IMR-90 (cell line): ENCODE results near the gene AGAP9. TPM values are rescaled to one million over a fixed set of nuclear protein-coding genes. Genes with fewer than 3 reads are reported as not detected.
"Not testable (repeated sequence)": the region's sequence is repeated elsewhere in the genome, so short reads cannot be mapped to it uniquely, and the experiment has no call there.

Source experiments
- ATAC-seq: fragments of 200-7000 bp; cut with Tn5 transposase; 2 replicates; pipeline ENCODE4 v1.9.1; 2020; ENCODE audit warnings: low read depth, mild to moderate bottlenecking, moderate library complexity
- BruUV-seq: library from RNA; stranded (reverse); fragments of 400-500 nt; replicated peaks from 2 replicates; lab custom pipeline; 2021; lab: Mats Ljungman, UMichigan
- CTCF ChIA-PET: fragments of 300-600 bp; formaldehyde crosslinking; extraction: SDS; loops from one replicate; lab custom pipeline; 2021; ENCODE audit warnings: antibody characterized with exemption; lab: Yijun Ruan, JAX
- POLR2A ChIA-PET: fragments of 300-600 bp; sonication (Branson Sonifier 250); formaldehyde crosslinking; loops from one replicate; lab custom pipeline; 2022; ENCODE audit warnings: antibody characterized with exemption; ENCODE audit not compliant: unreplicated experiment; lab: Charles Lee
- DNase-seq: peaks from one replicate; pipeline ENCODE4 v3.0.0; 2013
- H2AFZ ChIP-seq: replicated peaks from 2 replicates; pipeline ENCODE3; 2013; ENCODE audit warnings: low read length, mild to moderate bottlenecking; ENCODE audit not compliant: poor library complexity
- H2AK5ac ChIP-seq: 2 replicates; pipeline ENCODE4 v1.6.1; 2013; ENCODE audit warnings: low read depth, low read length, inconsistent platforms
- H2AK9ac ChIP-seq: replicated peaks from 2 replicates; pipeline ENCODE3; 2013; ENCODE audit warnings: mild to moderate bottlenecking, low read depth, low read length, moderate library complexity; ENCODE audit not compliant: poor library complexity
- H2BK120ac ChIP-seq: 2 replicates; pipeline ENCODE4 v1.6.1; 2013; ENCODE audit warnings: low read depth, low read length, inconsistent platforms
- H2BK15ac ChIP-seq: 3 replicates; pipeline ENCODE4 v1.6.1; 2013; ENCODE audit warnings: low read depth, low read length, inconsistent platforms
- H2BK20ac ChIP-seq: 2 replicates; pipeline ENCODE4 v1.6.1; 2013; ENCODE audit warnings: low read depth, mild to moderate bottlenecking, inconsistent platforms, low read length, moderate library complexity
- H2BK5ac ChIP-seq: 2 replicates; pipeline ENCODE4 v1.6.1; 2013; ENCODE audit warnings: mild to moderate bottlenecking, low read depth, low read length, inconsistent platforms; ENCODE audit not compliant: poor library complexity, severe bottlenecking
- H3K14ac ChIP-seq: replicated peaks from 2 replicates; pipeline ENCODE4 v1.6.1; 2013; ENCODE audit warnings: low read depth, low read length, inconsistent platforms
- H3K18ac ChIP-seq: 2 replicates; pipeline ENCODE4 v1.6.1; 2013; ENCODE audit warnings: low read depth, low read length, control low read depth
- H3K23ac ChIP-seq: 2 replicates; pipeline ENCODE4 v1.6.1; 2013; ENCODE audit warnings: low read depth, low read length, inconsistent platforms
- H3K27ac ChIP-seq: 2 replicates; pipeline ENCODE4 v1.5.1; 2013; ENCODE audit warnings: mild to moderate bottlenecking, control low read depth, low read length; ENCODE audit not compliant: insufficient read depth
- H3K27me3 ChIP-seq: 2 replicates; pipeline ENCODE4 v1.6.1; 2013; ENCODE audit warnings: low read length; ENCODE audit not compliant: control insufficient read depth, insufficient read depth
- H3K36me3 ChIP-seq: 2 replicates; pipeline ENCODE4 v1.6.1; 2013; ENCODE audit warnings: low read length, mixed read lengths; ENCODE audit not compliant: control insufficient read depth, insufficient read depth
- H3K4ac ChIP-seq: 2 replicates; pipeline ENCODE4 v1.6.1; 2013; ENCODE audit warnings: low read depth, low read length, inconsistent platforms
- H3K4me1 ChIP-seq: 2 replicates; pipeline ENCODE4 v1.6.1; 2013; ENCODE audit warnings: low read length, mixed read lengths; ENCODE audit not compliant: control insufficient read depth, insufficient read depth
- H3K4me2 ChIP-seq: 2 replicates; pipeline ENCODE4 v1.6.1; 2013; ENCODE audit warnings: low read depth, mild to moderate bottlenecking, control low read depth, low read length, moderate library complexity
- H3K4me3 ChIP-seq: 2 replicates; pipeline ENCODE4 v1.5.1; 2013; ENCODE audit warnings: low read depth, mild to moderate bottlenecking, control low read depth, low read length, moderate library complexity; ENCODE audit not compliant: insufficient read depth
- H3K56ac ChIP-seq: 2 replicates; pipeline ENCODE4 v1.6.1; 2013; ENCODE audit warnings: low read length, inconsistent platforms; ENCODE audit not compliant: insufficient read depth; ENCODE audit errors: extremely low read depth
- H3K79me1 ChIP-seq, 2 experiments: 2 replicates each; pipeline ENCODE4 v1.6.1; 2013; ENCODE audit warnings: low read length in 2 of 2, inconsistent platforms in 1 of 2, low read depth in 1 of 2
- H3K9ac ChIP-seq: 2 replicates; pipeline ENCODE4 v1.6.1; 2013; ENCODE audit warnings: low read depth, low read length, control low read depth
- H3K9me1 ChIP-seq: 2 replicates; pipeline ENCODE4 v1.6.1; 2013; ENCODE audit warnings: low read length, inconsistent platforms; ENCODE audit not compliant: insufficient read depth
- H3K9me3 ChIP-seq: 2 replicates; pipeline ENCODE4 v1.6.1; 2013; ENCODE audit warnings: low read length; ENCODE audit not compliant: control insufficient read depth, insufficient read depth
- H4K20me1 ChIP-seq: 2 replicates; pipeline ENCODE4 v1.6.1; 2013; ENCODE audit warnings: low read length, inconsistent platforms; ENCODE audit not compliant: insufficient read depth
- H4K5ac ChIP-seq: 2 replicates; pipeline ENCODE4 v1.6.1; 2013; ENCODE audit warnings: mild to moderate bottlenecking, low read depth, low read length, control low read depth
- H4K8ac ChIP-seq, 2 experiments: 2 replicates each; pipeline ENCODE4 v1.6.1; 2013; ENCODE audit warnings: low read depth in 2 of 2, low read length in 2 of 2, control low read depth in 1 of 2, inconsistent platforms in 1 of 2
- H4K91ac ChIP-seq: 2 replicates; pipeline ENCODE4 v1.6.1; 2013; ENCODE audit warnings: low read depth, low read length, inconsistent platforms; ENCODE audit not compliant: insufficient read depth
- WGBS, 2 experiments: methylation state at CpG; one replicate each; pipeline versions ENCODE4 v1.1.5 to v1.1.7; 2013; ENCODE audit warnings: missing lambda C conversion rate in 2 of 2; ENCODE audit not compliant: insufficient read length in 1 of 2; ENCODE audit errors: extremely low coverage in 2 of 2; 5-methylcytosine and 5-hydroxymethylcytosine counted together
- dilution Hi-C: fragments of 300-500 bp; cut with HindIII; formaldehyde crosslinking; loops from one replicate; pipeline ENCODE4 v1.14.3; 2018; ENCODE audit warnings: low sequenced_read_pairs; ENCODE audit not compliant: unreplicated experiment
- in situ Hi-C: fragments of 300-500 bp; cut with MboI; formaldehyde crosslinking; loops from 3 replicates; pipeline ENCODE4 v1.14.3; 2019; ENCODE audit warnings: low sequenced_read_pairs, inconsistent platforms, mixed read lengths
- intact Hi-C: fragments of 100-400 bp; cut with micrococcal nuclease; formaldehyde crosslinking; loops from 2 replicates; pipeline ENCODE4 v1.10.0; 2022
- polyA plus RNA-seq, 3 experiments: library from polyadenylated mRNA; depleted of rRNA; stranded (reverse); fragments of >200 nt; gene quantifications; 2 replicates each; pipeline ENCODE4 v1.2.3, GENCODE V29; 2012; ENCODE audit warnings: low replicate concordance in 1 of 3
- total RNA-seq: library from RNA; depleted of rRNA; stranded (reverse); fragments of >200 nt; gene quantifications from 2 replicates; pipeline ENCODE4 v1.2.3, GENCODE V29; 2012

Gene AGAP9
- total and polyA plus RNA-seq, 2 of the 4 experiments (the other 2 are of a cell fraction) = 3.2 to 11.2 TPM

DNA sequence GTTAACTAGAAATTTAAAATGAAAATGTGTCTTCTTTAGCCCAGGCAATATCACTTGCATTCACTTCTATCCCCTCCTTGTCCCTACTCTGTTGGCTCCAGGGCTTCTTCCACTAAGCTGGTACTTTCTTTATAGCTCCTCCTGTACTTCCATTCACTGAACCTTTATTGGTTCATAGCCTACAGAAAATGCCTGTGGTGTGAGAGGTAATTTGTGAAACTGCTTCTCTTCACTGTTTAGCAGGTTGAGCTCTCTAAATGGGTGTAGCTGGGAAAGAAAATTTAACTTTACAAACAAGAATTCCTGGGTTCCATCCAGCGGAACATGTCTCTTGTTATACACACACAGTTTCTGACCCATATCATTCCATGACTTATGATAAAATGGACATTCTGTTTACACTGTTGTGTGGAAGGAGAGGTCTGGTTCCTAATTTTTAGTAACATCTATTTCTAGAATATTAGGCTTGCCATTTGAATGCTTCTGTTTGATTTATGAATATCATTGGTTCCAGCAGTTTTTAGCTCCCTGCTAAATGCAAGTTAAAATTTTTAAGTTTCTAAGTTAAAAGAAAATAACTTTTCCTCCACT lies 36.4 kb upstream of the AGAP9 start:
- H3K36me3 ChIP-seq, H2BK5ac ChIP-seq, H2AFZ ChIP-seq, H3K18ac ChIP-seq, POLR2A ChIA-PET, H3K14ac ChIP-seq, H2BK15ac ChIP-seq, H3K79me1 ChIP-seq, H3K23ac ChIP-seq, H4K8ac ChIP-seq, H3K4ac ChIP-seq, H3K27ac ChIP-seq, DNase-seq, intact Hi-C loops, H3K4me3 ChIP-seq, H2AK9ac ChIP-seq, H2BK20ac ChIP-seq, H3K9ac ChIP-seq, H3K4me2 ChIP-seq, H3K27me3 ChIP-seq, H3K56ac ChIP-seq, H3K9me1 ChIP-seq, ATAC-seq, H4K91ac ChIP-seq, H3K9me3 ChIP-seq, dilution Hi-C loops, in situ Hi-C loops, BruUV-seq, H2AK5ac ChIP-seq, H3K4me1 ChIP-seq, H4K5ac ChIP-seq, CTCF ChIA-PET, H4K20me1 ChIP-seq: not testable (repeated sequence)
- WGBS, 2 experiments = no CpG with 5 or more reads among the region's 1 CpG
- 0 out of 2 replicates have a peak overlapping the region, but pooled peaks have one; percentile 4 for H2BK120ac ChIP-seq

DNA sequence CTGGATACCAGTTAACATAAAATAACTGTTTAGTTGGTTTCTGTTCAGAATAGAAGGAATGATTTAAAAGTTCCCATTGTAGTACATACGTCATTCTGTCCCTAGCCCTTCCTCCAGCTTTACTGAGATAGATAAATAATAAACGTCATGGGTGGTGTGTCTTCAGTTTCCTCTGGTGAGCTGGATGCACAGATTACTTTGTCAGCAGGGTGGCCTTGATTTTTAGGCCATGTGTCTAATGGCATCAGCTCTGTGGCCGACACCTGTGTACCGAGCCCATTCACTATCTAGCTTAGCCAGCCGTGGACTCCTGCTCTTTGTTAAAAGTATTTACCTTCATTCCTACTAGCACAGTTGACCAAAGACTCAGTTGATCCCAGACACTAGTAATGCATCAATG lies 34.7 kb upstream of the AGAP9 start:
- H2AK9ac ChIP-seq, intact Hi-C loops, H3K56ac ChIP-seq, H2AFZ ChIP-seq, dilution Hi-C loops, in situ Hi-C loops, H3K9me1 ChIP-seq, CTCF ChIA-PET, POLR2A ChIA-PET, H3K36me3 ChIP-seq, H3K27me3 ChIP-seq, H2BK15ac ChIP-seq, H3K79me1 ChIP-seq, H3K4me3 ChIP-seq, H4K20me1 ChIP-seq, H3K9ac ChIP-seq, H3K9me3 ChIP-seq, H3K4me1 ChIP-seq, BruUV-seq: not testable (repeated sequence)
- H4K5ac ChIP-seq = peak overlapping the region; percentile 81; the same call in 1 of the 2 replicates
- peak overlapping the region; percentile 86 for H3K4me2 ChIP-seq
- peak overlapping the region; percentile 69; the same call in 1 of the 2 replicates for H3K18ac ChIP-seq
- DNase-seq (peak; percentile 79), ATAC-seq (peak; percentile 21; the same call in 1 of the 2 replicates)
- H3K4ac ChIP-seq = peak overlapping the region; percentile 17
- H2BK5ac ChIP-seq = peak overlapping the region; percentile 83
- peak overlapping the region; percentile 49 for H4K91ac ChIP-seq
- H2BK20ac ChIP-seq = peak overlapping the region; percentile 15
- H2BK120ac ChIP-seq = peak overlapping the region; percentile 83
- peak overlapping the region; percentile 82; the same call in 1 of the 2 replicates for H3K14ac ChIP-seq
- peak overlapping the region; percentile 52 for H3K27ac ChIP-seq
- H3K23ac ChIP-seq = peak overlapping the region; percentile 78; the same call in 1 of the 2 replicates
- H4K8ac ChIP-seq = peak overlapping the region in 1 of 2 experiments; percentile 60; a peak in 2 of 4 replicates
- no CpG with 5 or more reads among the region's 5 CpGs for WGBS, 2 experiments
- peak overlapping the region; percentile 73; the same call in 1 of the 2 replicates for H2AK5ac ChIP-seq
